ENCODE results near the gene ALOX12B. TPM values are rescaled to one million over a fixed set of nuclear protein-coding genes. Genes with fewer than 3 reads are reported as not detected.

The ALOX12B gene
- total RNA-seq, 1 experiment from 2014 or later = not detected

DNA sequence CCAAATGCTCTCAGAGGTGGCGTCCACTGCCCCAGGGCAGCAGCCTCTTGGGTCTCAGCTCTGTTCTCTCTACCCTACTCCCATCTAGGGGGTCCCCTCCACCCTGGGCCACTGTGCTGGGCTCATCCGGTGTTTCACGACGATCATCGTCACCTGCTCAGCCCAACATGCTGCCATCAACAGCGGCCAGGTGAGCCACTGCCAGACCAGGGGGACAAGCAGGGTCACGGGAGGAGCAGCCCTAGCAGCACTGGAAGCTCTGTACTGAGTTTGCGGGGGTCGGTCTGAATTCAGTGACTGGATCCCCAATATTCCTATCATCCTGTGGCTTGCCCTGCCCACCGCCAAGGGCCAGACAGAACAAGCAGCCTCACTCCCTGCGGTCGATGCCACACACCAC lies 16.0 kb downstream of the ALOX12B start:
- Histone ChIP-seq H3K4me3 (no peak overlapping the region), H3K9me2 (ENCODE audit: insufficient read depth) (no peaks in the 10 kb centered on the region), H3K4me2 (no peak overlapping the region), H3K4me1 (replicated peaks; ENCODE audit: insufficient read depth) (no peaks in the 10 kb centered on the region), H3F3A (ENCODE audit: insufficient read depth, low read depth) (no peaks in the 10 kb centered on the region), H3K36me3 (ENCODE audit: low read depth) (no peaks in the 10 kb centered on the region), H3K27ac (no peak overlapping the region), H4K20me1 (ENCODE audit: insufficient read depth) (no peaks in the 10 kb centered on the region), H3K79me2 (ENCODE audit: low read depth) (no peaks in the 10 kb centered on the region), H3K27me3 (ENCODE audit: insufficient read depth, low read depth) (peaks cover 16% of the 10 kb centered on the region), H3K9me3 (ENCODE audit: insufficient read depth, low read depth) (no peaks in the 10 kb centered on the region), H2AFZ (no peak overlapping the region)
- ChIA-PET POLR2A (ENCODE audit: unreplicated experiment) (no interaction called here), CTCF (interaction anchor here (2.3 kb wide), 1 partner anchor 17 kb away, joined by 4 read pairs; no protein-coding TSS in a partner anchor)
- BruUV-seq (replicated peaks) = no TSS peak
- intact Hi-C loops (cut with micrococcal nuclease; ENCODE audit: unreplicated experiment) = loop anchor here (5.0 kb wide), 1 partner anchor 86 kb away; no protein-coding TSS in a partner anchor
- DNase-seq = no peak
- TF ChIP-seq EZH2 (IDR thresholded peaks at IDR 0.05; ENCODE audit: low read depth) (no peak), CTCF (conservative IDR thresholded peaks at IDR 0.05) (no peak)

- Histone ChIP-seq H3F3A (ENCODE audit: insufficient read depth, low read depth) (no peaks in the 10 kb centered on the region), H3K4me1 (replicated peaks; ENCODE audit: insufficient read depth) (no peaks in the 10 kb centered on the region), H3K9me2 (ENCODE audit: insufficient read depth) (no peaks in the 10 kb centered on the region), H3K4me3 (no peak overlapping the region), H3K36me3 (ENCODE audit: low read depth) (no peaks in the 10 kb centered on the region), H3K79me2 (ENCODE audit: low read depth) (no peaks in the 10 kb centered on the region), H3K27me3 (ENCODE audit: insufficient read depth, low read depth) (peaks cover 10% of the 10 kb centered on the region; the same call in 1 of the 2 replicates), H3K4me2 (no peak overlapping the region), H3K27ac (no peak overlapping the region), H4K20me1 (ENCODE audit: insufficient read depth) (no peaks in the 10 kb centered on the region), H3K9me3 (ENCODE audit: insufficient read depth, low read depth) (no peaks in the 10 kb centered on the region), H2AFZ (no peak overlapping the region)
- intact Hi-C loops (cut with micrococcal nuclease; ENCODE audit: unreplicated experiment) = loop anchor here (10.0 kb wide), 1 partner anchor 1455 kb away; no protein-coding TSS in a partner anchor
- TF ChIP-seq CTCF (conservative IDR thresholded peaks at IDR 0.05) = no peak
- no peak for TF ChIP-seq EZH2 (IDR thresholded peaks at IDR 0.05; ENCODE audit: low read depth)
- ChIA-PET CTCF (interaction anchor here (1.0 kb wide), 1 partner anchor 9 kb away, joined by 4 read pairs; no protein-coding TSS in a partner anchor), POLR2A (ENCODE audit: unreplicated experiment) (interaction anchor here (0.6 kb wide), 1 partner anchor 197 kb away, joined by 10 read pairs; no protein-coding TSS in a partner anchor)
- BruUV-seq (replicated peaks) = no TSS peak
- DNase-seq = no peak
Observed at GRCh38 chr17:8069587-8069860, 18.0 kb downstream of the ALOX12B start.

DNA sequence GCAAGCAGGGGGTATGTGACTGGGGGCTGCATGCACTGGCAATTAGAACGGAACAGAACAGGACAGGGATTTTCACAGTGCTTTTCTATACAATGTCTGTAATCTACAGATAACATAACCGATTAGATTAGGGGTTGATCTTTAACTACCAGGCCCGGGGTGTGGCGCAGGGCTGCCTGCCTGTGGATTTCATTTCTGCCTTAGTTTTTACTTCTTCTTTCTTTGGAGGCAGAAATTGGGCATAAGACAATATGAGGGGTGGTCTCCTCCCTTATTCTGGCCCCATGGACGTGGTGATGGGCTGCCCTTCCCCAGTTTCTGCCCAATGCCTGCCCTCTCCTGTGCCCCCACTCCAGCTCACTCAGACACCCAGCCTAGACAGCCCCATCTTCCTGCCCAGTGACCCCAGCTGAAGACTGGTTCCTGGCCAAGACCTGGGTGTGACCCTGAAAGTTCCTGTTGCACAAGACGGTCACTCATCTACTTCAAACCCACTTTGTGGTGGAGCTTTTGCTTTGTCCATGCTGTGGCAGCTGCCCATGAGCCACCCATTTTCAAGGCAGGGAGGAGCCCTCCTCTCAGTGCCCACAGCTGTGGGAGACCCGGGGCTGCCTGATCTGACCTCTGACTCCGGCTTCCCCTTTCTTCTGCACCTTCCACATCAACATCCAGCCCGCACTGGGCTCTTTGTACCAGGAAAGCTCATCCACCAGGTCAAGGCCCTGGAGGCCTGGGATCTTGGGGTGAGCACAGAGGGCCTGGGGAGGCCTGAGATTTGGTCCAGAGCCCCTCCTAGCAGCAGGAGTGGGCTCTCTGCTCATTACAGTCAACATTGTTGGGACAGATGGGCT lies 18.6 kb downstream of the ALOX12B start:
- DNase-seq = no peak
- H3K9me2 ChIP-seq (ENCODE audit: insufficient read depth) = no peaks in the 10 kb centered on the region
- H3K27ac ChIP-seq = no peak overlapping the region
- H4K20me1 ChIP-seq (ENCODE audit: insufficient read depth) = no peaks in the 10 kb centered on the region
- no peaks in the 10 kb centered on the region for H3F3A ChIP-seq (ENCODE audit: insufficient read depth, low read depth)
- TF ChIP-seq EZH2 (IDR thresholded peaks at IDR 0.05; ENCODE audit: low read depth) (no peak), CTCF (conservative IDR thresholded peaks at IDR 0.05) (no peak)
- H3K4me3 ChIP-seq = no peak overlapping the region
- H3K9me3 ChIP-seq (ENCODE audit: insufficient read depth, low read depth) = no peaks in the 10 kb centered on the region
- no peaks in the 10 kb centered on the region for H3K4me1 ChIP-seq (replicated peaks; ENCODE audit: insufficient read depth)
- H3K79me2 ChIP-seq (ENCODE audit: low read depth) = no peaks in the 10 kb centered on the region
- intact Hi-C loops (cut with micrococcal nuclease; ENCODE audit: unreplicated experiment) = loop anchor here (10.0 kb wide), 1 partner anchor 1456 kb away; no protein-coding TSS in a partner anchor
- no TSS peak for BruUV-seq (replicated peaks)
- no peak overlapping the region for H2AFZ ChIP-seq
- CTCF ChIA-PET = interaction anchor here (1.0 kb wide), 1 partner anchor 9 kb away, joined by 4 read pairs; no protein-coding TSS in a partner anchor
- POLR2A ChIA-PET (ENCODE audit: unreplicated experiment) = interaction anchor here (0.6 kb wide), 1 partner anchor 196 kb away, joined by 10 read pairs; no protein-coding TSS in a partner anchor
- no peaks in the 10 kb centered on the region for H3K36me3 ChIP-seq (ENCODE audit: low read depth)
- H3K27me3 ChIP-seq (ENCODE audit: insufficient read depth, low read depth) = peaks cover 4% of the 10 kb centered on the region; the same call in 1 of the 2 replicates
- no peak overlapping the region for H3K4me2 ChIP-seq

Measured in PC-9 (cell line).